ENCODE data around the gene KBTBD13. TPM values are rescaled to one million over a fixed set of nuclear protein-coding genes. Genes with fewer than 3 reads are reported as not detected.

The KBTBD13 gene
- total RNA-seq, 2 experiments from 2014 or later, result not detected

GRCh38 chr15:65062061-65062460, 14.5 kb upstream of the KBTBD13 start:
- Mint-ChIP-seq H3K4me1 (ENCODE audit: low read depth) (no peaks in the 10 kb centered on the region), H3K27ac (no peak overlapping the region), H3K36me3 (ENCODE audit: low read depth) (no peaks in the 10 kb centered on the region), H3K9me3 (no peaks in the 10 kb centered on the region), H3K4me3 (no peak overlapping the region), H3K27me3 (peaks cover 38% of the 10 kb centered on the region)
- ChIA-PET POLR2A (interaction anchor here (0.8 kb wide), 1 partner anchor 19 kb away, joined by 3 read pairs; no protein-coding TSS in a partner anchor), CTCF (no interaction called here)
- ATAC-seq (ENCODE audit: poor library complexity) (no peak), DNase-seq (no peak)
- no peak for TF ChIP-seq CTCF (IDR thresholded peaks at IDR 0.05)
- intact Hi-C loops (cut with DNase I, micrococcal nuclease), result no loop called here
- Histone ChIP-seq H3K4me1 (ENCODE audit: insufficient read depth, low read length) (no peaks in the 10 kb centered on the region), H3K36me3 (ENCODE audit: insufficient read depth, low read length) (no peaks in the 10 kb centered on the region), H3K9me3 (ENCODE audit: control insufficient read depth in 1 of 2, insufficient read depth in 1 of 2, low read length in 2 of 2) (peaks cover 0 to 9% of the 10 kb centered on the region in 2 experiments), H3K4me3 (ENCODE audit: low read length) (no peak overlapping the region), H3K27ac (ENCODE audit: low read depth in 1 of 2, low read length in 2 of 2) (no peak overlapping the region), H3K27me3 (ENCODE audit: control insufficient read depth in 1 of 2, insufficient read depth in 2 of 2, low read length in 2 of 2) (peaks cover 18 to 24% of the 10 kb centered on the region in 2 experiments)

GRCh38 chr15:65062726-65063125, 13.8 kb upstream of the KBTBD13 start:
- ChIA-PET CTCF (no interaction called here), POLR2A (interaction anchor here (0.8 kb wide), 1 partner anchor 18 kb away, joined by 3 read pairs; no protein-coding TSS in a partner anchor)
- Mint-ChIP-seq H3K27me3 (peaks cover 42% of the 10 kb centered on the region), H3K36me3 (ENCODE audit: low read depth) (no peaks in the 10 kb centered on the region), H3K9me3 (no peaks in the 10 kb centered on the region), H3K27ac (no peak overlapping the region), H3K4me1 (ENCODE audit: low read depth) (no peaks in the 10 kb centered on the region), H3K4me3 (no peak overlapping the region)
- Histone ChIP-seq H3K9me3 (ENCODE audit: control insufficient read depth in 1 of 2, insufficient read depth in 1 of 2, low read length in 2 of 2) (peaks cover 0 to 9% of the 10 kb centered on the region in 2 experiments), H3K27me3 (ENCODE audit: control insufficient read depth in 1 of 2, insufficient read depth in 2 of 2, low read length in 2 of 2) (peaks cover 22 to 30% of the 10 kb centered on the region in 2 experiments), H3K36me3 (ENCODE audit: insufficient read depth, low read length) (no peaks in the 10 kb centered on the region), H3K4me3 (ENCODE audit: low read length) (no peak overlapping the region), H3K27ac (ENCODE audit: low read depth in 1 of 2, low read length in 2 of 2) (no peak overlapping the region), H3K4me1 (ENCODE audit: insufficient read depth, low read length) (peaks cover 3% of the 10 kb centered on the region)
- intact Hi-C loops (cut with DNase I, micrococcal nuclease), result no loop called here
- no peak for DNase-seq
- TF ChIP-seq CTCF (IDR thresholded peaks at IDR 0.05), result no peak
- ATAC-seq (ENCODE audit: poor library complexity), result no peak

GRCh38 chr15:65066001-65066634, 10.4 kb upstream of the KBTBD13 start:
- Histone ChIP-seq H3K4me3 (ENCODE audit: low read length) (no peak overlapping the region), H3K27me3 (ENCODE audit: control insufficient read depth in 1 of 2, insufficient read depth in 2 of 2, low read length in 2 of 2) (peaks cover 27 to 40% of the 10 kb centered on the region in 2 experiments), H3K27ac (ENCODE audit: low read depth in 1 of 2, low read length in 2 of 2) (no peak overlapping the region), H3K4me1 (ENCODE audit: insufficient read depth, low read length) (peaks cover 3% of the 10 kb centered on the region), H3K9me3 (ENCODE audit: control insufficient read depth in 1 of 2, insufficient read depth in 1 of 2, low read length in 2 of 2) (no peaks in the 10 kb centered on the region), H3K36me3 (ENCODE audit: insufficient read depth, low read length) (no peaks in the 10 kb centered on the region)
- H3K4me3 Mint-ChIP-seq, result no peak overlapping the region
- no peak overlapping the region for H3K27ac Mint-ChIP-seq
- no peaks in the 10 kb centered on the region for H3K36me3 Mint-ChIP-seq (ENCODE audit: low read depth)
- peaks cover 6% of the 10 kb centered on the region for H3K4me1 Mint-ChIP-seq (ENCODE audit: low read depth)
- ChIA-PET CTCF (no interaction called here), POLR2A (no interaction called here)
- intact Hi-C loops (cut with DNase I, micrococcal nuclease), result no loop called here
- no peak for ATAC-seq (ENCODE audit: poor library complexity)
- peak; percentile 15 for TF ChIP-seq CTCF (IDR thresholded peaks at IDR 0.05)
- DNase-seq, result no peak
- no peaks in the 10 kb centered on the region for H3K9me3 Mint-ChIP-seq
- H3K27me3 Mint-ChIP-seq, result peaks cover 71% of the 10 kb centered on the region
